PC-9 (cell line): ENCODE results near the gene SOD3. TPM values are rescaled to one million over a fixed set of nuclear protein-coding genes. Genes with fewer than 3 reads are reported as not detected.

Experiments used
- BruUV-seq: library from RNA; stranded (reverse); fragments of 400-500 nt; replicated peaks from 2 replicates; lab custom pipeline; 2021; lab: Mats Ljungman, UMichigan
- CTCF ChIA-PET: fragments of 300-600 bp; sonication (Branson Sonifier 250); formaldehyde crosslinking; loops from one replicate; lab custom pipeline; 2022; ENCODE audit warnings: antibody characterized with exemption; lab: Charles Lee
- POLR2A ChIA-PET: fragments of 300-600 bp; sonication (Branson Sonifier 250); formaldehyde crosslinking; loops from one replicate; lab custom pipeline; 2022; ENCODE audit warnings: antibody characterized with exemption; ENCODE audit not compliant: unreplicated experiment; lab: Charles Lee
- DNase-seq, 2 experiments: peaks; one replicate each; pipeline versions ENCODE4 v3.0.0 to v3.0.0-alpha.2; 2015 to 2022; ENCODE audit warnings: mixed read lengths in 1 of 2
- H2AFZ ChIP-seq: fragments of 200-600 bp; sonication (generic); 2 replicates; pipeline ENCODE4 v1.8.1; 2017; ENCODE audit warnings: antibody characterized with exemption
- H3F3A ChIP-seq: fragments of 200-600 bp; sonication (generic); 2 replicates; pipeline ENCODE4 v1.8.1; 2017; ENCODE audit warnings: antibody characterized with exemption, mild to moderate bottlenecking, low read depth; ENCODE audit not compliant: insufficient read depth
- H3K27ac ChIP-seq: fragments of 200-600 bp; sonication (generic); 2 replicates; pipeline ENCODE4 v1.6.1; 2016; ENCODE audit warnings: mixed run types
- H3K27me3 ChIP-seq: fragments of 200-600 bp; sonication (generic); 2 replicates; pipeline ENCODE4 v1.6.1; 2016; ENCODE audit warnings: low read depth, mixed run types; ENCODE audit not compliant: insufficient read depth
- H3K36me3 ChIP-seq: fragments of 200-600 bp; sonication (generic); 2 replicates; pipeline ENCODE4 v1.6.1; 2016; ENCODE audit warnings: low read depth, mixed run types
- H3K4me1 ChIP-seq: fragments of 200-600 bp; sonication (generic); replicated peaks from 2 replicates; pipeline ENCODE4 v1.6.1; 2016; ENCODE audit warnings: mixed run types; ENCODE audit not compliant: insufficient read depth
- H3K4me2 ChIP-seq: fragments of 200-600 bp; sonication (generic); 2 replicates; pipeline ENCODE4 v1.6.1; 2017; ENCODE audit warnings: mixed run types
- H3K4me3 ChIP-seq: fragments of 200-600 bp; sonication (generic); 2 replicates; pipeline ENCODE4 v1.6.1; 2016; ENCODE audit warnings: mixed run types
- H3K79me2 ChIP-seq: fragments of 200-600 bp; sonication (generic); 2 replicates; pipeline ENCODE4 v1.6.1; 2017; ENCODE audit warnings: low read depth, mixed run types
- H3K9me2 ChIP-seq: fragments of 200-600 bp; sonication (generic); 2 replicates; pipeline ENCODE4 v1.8.1; 2017; ENCODE audit warnings: mild to moderate bottlenecking; ENCODE audit not compliant: insufficient read depth
- H3K9me3 ChIP-seq: fragments of 200-600 bp; sonication (generic); 2 replicates; pipeline ENCODE4 v1.8.1; 2016; ENCODE audit warnings: low read depth; ENCODE audit not compliant: insufficient read depth
- H4K20me1 ChIP-seq: fragments of 200-600 bp; sonication (generic); 2 replicates; pipeline ENCODE4 v1.8.1; 2017; ENCODE audit not compliant: insufficient read depth
- EZH2 ChIP-seq: fragments of 200-600 bp; sonication (generic); IDR thresholded peaks from 2 replicates; pipeline ENCODE4 v1.8.0; 2017; ENCODE audit warnings: antibody characterized with exemption, low read depth
- intact Hi-C: fragments of 100-400 bp; cut with micrococcal nuclease; formaldehyde crosslinking; loops from one replicate; pipeline ENCODE4 v1.10.0; 2022; ENCODE audit not compliant: unreplicated experiment
- total RNA-seq: library from RNA; stranded (reverse); gene quantifications from 2 replicates; pipeline ENCODE4 v1.2.3, GENCODE V29; 2021
- TF ChIP-seq, protein P1 (sequence below): fragments of 200-600 bp; sonication (generic); conservative IDR thresholded peaks from 2 replicates; pipeline ENCODE4 v1.6.1; 2017; ENCODE audit warnings: mixed run types, antibody characterized with exemption, mild to moderate bottlenecking, moderate library complexity

SOD3 gene
- total RNA-seq, 1 experiment from 2014 or later, result 6.3 TPM

- Histone ChIP-seq H3K9me2 (no peaks in the 10 kb centered on the region), H3K79me2 (no peaks in the 10 kb centered on the region), H3K4me3 (no peak overlapping the region), H2AFZ (no peak overlapping the region), H3K4me1 (no peaks in the 10 kb centered on the region), H3K36me3 (no peaks in the 10 kb centered on the region), H4K20me1 (no peaks in the 10 kb centered on the region), H3F3A (no peaks in the 10 kb centered on the region), H3K4me2 (no peak overlapping the region), H3K27ac (no peak overlapping the region), H3K9me3 (no peaks in the 10 kb centered on the region), H3K27me3 (no peaks in the 10 kb centered on the region)
- ChIA-PET CTCF (no interaction called here), POLR2A (no interaction called here)
- intact Hi-C loops, result no loop called here
- TF ChIP-seq EZH2, result no peak
- TF ChIP-seq, protein P1, sequence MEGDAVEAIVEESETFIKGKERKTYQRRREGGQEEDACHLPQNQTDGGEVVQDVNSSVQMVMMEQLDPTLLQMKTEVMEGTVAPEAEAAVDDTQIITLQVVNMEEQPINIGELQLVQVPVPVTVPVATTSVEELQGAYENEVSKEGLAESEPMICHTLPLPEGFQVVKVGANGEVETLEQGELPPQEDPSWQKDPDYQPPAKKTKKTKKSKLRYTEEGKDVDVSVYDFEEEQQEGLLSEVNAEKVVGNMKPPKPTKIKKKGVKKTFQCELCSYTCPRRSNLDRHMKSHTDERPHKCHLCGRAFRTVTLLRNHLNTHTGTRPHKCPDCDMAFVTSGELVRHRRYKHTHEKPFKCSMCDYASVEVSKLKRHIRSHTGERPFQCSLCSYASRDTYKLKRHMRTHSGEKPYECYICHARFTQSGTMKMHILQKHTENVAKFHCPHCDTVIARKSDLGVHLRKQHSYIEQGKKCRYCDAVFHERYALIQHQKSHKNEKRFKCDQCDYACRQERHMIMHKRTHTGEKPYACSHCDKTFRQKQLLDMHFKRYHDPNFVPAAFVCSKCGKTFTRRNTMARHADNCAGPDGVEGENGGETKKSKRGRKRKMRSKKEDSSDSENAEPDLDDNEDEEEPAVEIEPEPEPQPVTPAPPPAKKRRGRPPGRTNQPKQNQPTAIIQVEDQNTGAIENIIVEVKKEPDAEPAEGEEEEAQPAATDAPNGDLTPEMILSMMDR, result no peak
- DNase-seq, result no peak
- no TSS peak for BruUV-seq
These were observed 25.2 kb downstream of the SOD3 start for GRCh38 chr4:24820541-24820940.

- no peaks in the 10 kb centered on the region for H3K79me2 ChIP-seq
- no peaks in the 10 kb centered on the region for H3K4me1 ChIP-seq
- no peaks in the 10 kb centered on the region for H4K20me1 ChIP-seq
- no peak overlapping the region for H3K4me3 ChIP-seq
- no peaks in the 10 kb centered on the region for H3K9me3 ChIP-seq
- no peaks in the 10 kb centered on the region for H3K9me2 ChIP-seq
- DNase-seq, result no peak
- no peaks in the 10 kb centered on the region for H3F3A ChIP-seq
- no peak for TF ChIP-seq EZH2
- TF ChIP-seq, protein P1, result no peak
- no peak overlapping the region for H2AFZ ChIP-seq
- H3K27ac ChIP-seq, result no peak overlapping the region
- BruUV-seq, result no TSS peak
- no peaks in the 10 kb centered on the region for H3K36me3 ChIP-seq
- H3K27me3 ChIP-seq, result no peaks in the 10 kb centered on the region
- intact Hi-C loops, result no loop called here
- POLR2A ChIA-PET, result no interaction called here
- H3K4me2 ChIP-seq, result no peak overlapping the region
- CTCF ChIA-PET, result no interaction called here
These were observed 29.3 kb downstream of the SOD3 start for GRCh38 chr4:24824720-24825119.

DNA sequence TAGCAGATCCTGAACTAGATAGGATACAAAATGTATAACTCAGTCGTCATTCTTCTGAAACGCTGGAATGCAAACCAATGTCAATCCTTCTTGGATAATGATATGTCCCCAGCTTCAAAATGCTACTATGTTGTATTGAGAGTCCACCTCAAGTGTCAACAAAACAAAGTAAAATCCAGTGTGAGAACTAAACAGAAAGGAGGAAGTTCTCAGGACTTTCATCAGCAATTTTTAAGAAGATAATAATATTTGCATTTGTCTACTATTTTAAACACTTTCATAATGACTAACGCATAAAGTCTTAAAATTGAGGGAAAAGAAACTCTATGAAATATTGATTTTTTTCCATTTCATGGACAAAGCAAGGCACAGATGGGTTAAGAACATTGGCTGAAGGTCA, 36.3 kb downstream of the SOD3 start:
- POLR2A ChIA-PET, result interaction anchor here (0.6 kb wide), 1 partner anchor 75 kb away, joined by 4 read pairs; no protein-coding TSS in a partner anchor
- CTCF ChIA-PET, result no interaction called here

More for the DNA sequence above, 36.3 kb downstream of the SOD3 start:
- no peak overlapping the region for H2AFZ ChIP-seq
- H3K36me3 ChIP-seq, result no peaks in the 10 kb centered on the region
- no peaks in the 10 kb centered on the region for H3K27me3 ChIP-seq
- no peak overlapping the region for H3K4me3 ChIP-seq
- no peaks in the 10 kb centered on the region for H3K9me2 ChIP-seq
- H3K27ac ChIP-seq, result no peak overlapping the region
- no peak overlapping the region for H3K4me2 ChIP-seq
- H3K79me2 ChIP-seq, result no peaks in the 10 kb centered on the region
- BruUV-seq, result no TSS peak
- H3F3A ChIP-seq, result no peaks in the 10 kb centered on the region
- H3K9me3 ChIP-seq, result no peaks in the 10 kb centered on the region
- intact Hi-C loops, result no loop called here
- H3K4me1 ChIP-seq, result no peaks in the 10 kb centered on the region
- no peak for DNase-seq
- H4K20me1 ChIP-seq, result no peaks in the 10 kb centered on the region
- TF ChIP-seq, protein P1, result no peak
- no peak for TF ChIP-seq EZH2
